Ecto neural progenitor cell (in vitro differentiated cells): Measurements from ENCODE around the gene DCLK1.

ENCODE experiments used
- DNase-seq: peaks from one replicate; pipeline ENCODE4 v3.0.0-alpha.2; 2018; ENCODE audit warnings: low spot score

The DCLK1 gene

DNA sequence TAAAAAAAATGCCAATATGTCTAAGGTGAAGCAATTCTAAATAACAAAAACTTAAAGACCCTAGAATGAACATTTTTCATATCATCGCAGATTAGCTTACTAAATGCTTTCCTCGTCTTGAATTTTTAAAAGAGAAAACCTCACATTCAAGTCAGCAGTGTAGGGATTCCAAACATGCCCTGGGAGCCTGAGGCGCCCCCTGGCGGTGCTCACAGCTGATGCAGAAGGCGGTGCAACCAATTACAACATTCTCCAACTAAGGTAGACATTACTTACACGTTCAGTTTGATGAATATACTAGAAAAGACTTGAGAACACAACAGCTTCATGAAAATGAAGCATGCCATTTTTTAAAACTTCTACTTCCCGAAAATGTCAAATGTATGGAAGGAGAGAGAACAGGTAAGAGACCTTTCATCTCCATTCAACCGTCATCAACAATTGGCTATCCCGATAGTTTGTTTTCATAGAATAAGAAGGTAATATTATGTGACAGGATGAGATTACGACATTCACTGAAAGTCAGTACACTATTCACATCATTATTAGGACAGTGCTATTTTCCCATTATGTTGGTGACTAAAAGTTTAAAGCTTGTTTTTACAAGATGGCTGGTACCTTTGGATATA lies 304.4 kb downstream of the DCLK1 start:
- no peak for DNase-seq

GRCh38 chr13:35824825-35825224 lies 306.4 kb downstream of the DCLK1 start:
- no peak for DNase-seq

- no peak for DNase-seq
Measured at GRCh38 chr13:35824395-35824794, 306.8 kb downstream of the DCLK1 start.

DNA sequence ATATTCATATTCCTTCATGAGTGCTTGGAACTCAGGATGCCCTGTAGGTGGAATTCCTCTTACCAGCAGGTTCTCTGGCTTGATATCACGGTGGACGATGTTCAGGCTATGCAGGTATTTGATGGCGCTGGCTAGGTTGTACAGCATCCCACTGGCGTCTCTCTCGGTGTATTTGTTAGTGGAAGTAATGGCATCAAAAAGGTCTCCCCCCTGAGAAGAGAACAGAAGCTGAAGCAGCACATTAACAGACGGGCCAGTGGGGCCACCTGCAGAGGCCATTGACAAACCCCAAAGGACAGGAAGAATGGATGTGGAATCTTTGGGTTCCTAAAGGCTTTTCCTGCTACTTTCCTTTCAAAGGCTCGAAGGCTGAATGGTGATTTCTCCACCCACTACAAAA lies 308.5 kb downstream of the DCLK1 start:
- DNase-seq: no peak

- no peak for DNase-seq
Measured at GRCh38 chr13:35818633-35819067, 312.5 kb downstream of the DCLK1 start.

DNA sequence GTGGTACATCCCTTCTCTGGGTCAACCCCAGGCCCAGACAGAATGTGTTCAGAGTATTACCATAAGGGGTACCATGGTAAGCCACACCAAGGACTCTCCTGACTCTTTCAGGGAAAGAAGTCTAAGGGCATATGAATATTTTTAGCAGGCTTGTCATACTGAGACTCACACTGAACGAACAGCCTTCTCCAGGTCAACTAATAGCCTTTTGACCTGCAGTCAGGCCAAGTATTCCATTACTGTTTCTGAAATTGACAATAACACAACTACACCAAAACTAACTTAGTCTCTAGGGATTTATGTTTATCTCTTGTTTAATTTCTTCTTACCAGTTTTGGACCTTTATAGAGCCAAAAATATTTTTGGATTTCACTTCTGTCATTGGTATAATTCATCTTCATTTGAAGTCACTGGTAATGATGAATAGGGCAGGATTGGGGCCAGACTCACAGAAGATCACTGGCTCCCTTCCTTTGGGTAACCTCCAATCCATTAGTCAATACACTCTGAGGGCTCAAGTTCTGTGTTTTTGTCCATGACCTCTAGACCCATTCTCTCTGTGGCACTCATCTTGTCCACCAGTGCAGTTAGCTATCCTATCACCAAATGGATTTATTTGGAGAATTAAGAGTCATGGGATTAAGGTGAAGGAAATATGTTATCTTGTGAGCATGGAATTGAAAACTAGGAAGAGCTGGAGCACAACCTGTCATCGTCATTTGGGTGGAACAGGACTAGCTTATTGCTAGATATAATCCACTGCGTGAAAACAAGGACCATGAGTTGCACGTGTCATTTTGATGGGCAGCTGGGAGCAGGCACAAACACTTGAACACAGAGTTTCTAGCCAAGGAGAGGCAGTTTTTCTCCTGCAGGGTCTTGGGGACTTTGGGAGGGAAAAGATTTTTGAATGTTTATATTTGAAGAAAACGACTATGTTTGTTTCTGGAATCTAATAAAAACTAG lies 313.3 kb downstream of the DCLK1 start:
- no peak for DNase-seq

GRCh38 chr13:35814605-35815011 lies 316.6 kb downstream of the DCLK1 start:
- DNase-seq: no peak

DNA sequence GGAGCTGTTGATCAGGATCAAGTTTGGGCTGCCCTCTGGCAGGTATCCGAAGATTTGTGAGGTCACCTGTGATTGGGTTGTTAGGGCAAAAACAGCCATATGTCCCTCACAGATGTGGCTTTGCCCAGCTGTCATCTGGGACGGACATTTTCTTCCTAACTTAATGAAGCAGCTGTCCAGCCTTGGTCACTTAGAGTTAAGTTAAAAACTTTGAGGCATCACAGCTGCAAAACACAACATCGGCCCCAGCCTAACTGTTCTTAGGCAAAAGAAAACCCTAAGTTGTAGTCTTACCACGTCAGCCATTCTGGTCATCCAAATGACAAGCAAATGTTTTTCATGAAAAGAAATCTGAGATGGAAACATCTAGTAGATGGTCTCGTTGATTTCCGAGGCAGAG lies 318.4 kb downstream of the DCLK1 start:
- DNase-seq: no peak

DNA sequence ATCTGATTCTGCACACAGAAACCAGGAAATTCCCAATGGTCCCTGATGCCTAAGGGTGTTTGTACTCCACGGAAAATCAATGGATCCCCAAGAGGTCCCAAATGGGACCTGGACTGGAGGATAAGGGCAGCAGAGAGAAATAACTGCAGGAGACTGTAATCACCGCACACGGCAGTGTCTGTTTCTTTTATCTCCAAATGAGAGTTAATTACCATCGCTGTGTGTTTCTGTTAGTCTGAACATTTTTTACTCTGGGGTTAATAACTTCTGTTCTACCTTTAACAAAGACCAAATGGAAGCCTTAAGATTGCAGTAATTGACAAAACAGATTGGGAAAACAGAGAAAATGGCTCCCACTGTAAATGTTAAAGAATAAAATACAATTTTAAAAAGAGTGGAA lies 320.9 kb downstream of the DCLK1 start:
- DNase-seq: no peak

- DNase-seq: no peak
Measured at GRCh38 chr13:35808846-35809245, 322.3 kb downstream of the DCLK1 start.

DNA sequence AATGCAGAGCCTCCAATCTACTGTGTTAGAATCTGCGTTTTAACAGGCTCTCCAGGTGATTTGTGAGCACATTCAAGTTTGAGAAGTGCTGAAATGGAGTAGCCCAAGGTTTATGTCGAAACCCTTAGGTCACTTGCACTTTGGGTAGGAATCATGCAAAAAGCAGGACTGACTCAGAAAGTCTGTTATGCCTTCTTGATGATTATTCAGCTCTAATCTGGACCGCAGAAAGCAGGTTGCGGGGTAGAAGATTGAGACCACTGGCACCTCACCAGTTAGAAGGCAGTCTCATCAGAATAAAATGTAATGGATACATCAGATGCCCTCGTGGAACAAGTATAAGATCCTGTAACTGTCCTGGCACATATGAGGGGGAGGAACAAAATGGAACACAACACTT lies 326.3 kb downstream of the DCLK1 start:
- no peak for DNase-seq

- DNase-seq: no peak
Measured at GRCh38 chr13:35797991-35798390, 333.2 kb downstream of the DCLK1 start.

- no peak for DNase-seq
Measured at GRCh38 chr13:35797244-35797643, 333.9 kb downstream of the DCLK1 start.

DNA sequence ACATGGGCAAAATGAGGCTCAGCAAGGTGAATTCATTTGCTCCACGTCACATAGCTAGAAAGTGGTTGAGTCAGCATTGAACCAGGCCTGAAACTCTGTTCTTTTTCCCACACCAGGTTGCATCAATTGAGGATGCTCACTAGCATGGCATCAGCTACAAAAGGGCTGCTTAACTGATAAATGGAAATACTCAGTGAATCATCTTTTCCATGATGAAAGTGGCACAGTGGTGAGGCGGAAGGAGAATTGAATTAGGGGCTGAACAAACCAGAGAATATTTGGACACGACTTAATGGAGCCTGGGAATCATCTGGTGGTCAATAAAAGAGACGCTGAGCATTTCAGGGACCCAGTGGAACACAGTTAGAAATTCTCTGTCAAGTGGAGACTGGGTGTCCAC lies 334.6 kb downstream of the DCLK1 start:
- no peak for DNase-seq

DNA sequence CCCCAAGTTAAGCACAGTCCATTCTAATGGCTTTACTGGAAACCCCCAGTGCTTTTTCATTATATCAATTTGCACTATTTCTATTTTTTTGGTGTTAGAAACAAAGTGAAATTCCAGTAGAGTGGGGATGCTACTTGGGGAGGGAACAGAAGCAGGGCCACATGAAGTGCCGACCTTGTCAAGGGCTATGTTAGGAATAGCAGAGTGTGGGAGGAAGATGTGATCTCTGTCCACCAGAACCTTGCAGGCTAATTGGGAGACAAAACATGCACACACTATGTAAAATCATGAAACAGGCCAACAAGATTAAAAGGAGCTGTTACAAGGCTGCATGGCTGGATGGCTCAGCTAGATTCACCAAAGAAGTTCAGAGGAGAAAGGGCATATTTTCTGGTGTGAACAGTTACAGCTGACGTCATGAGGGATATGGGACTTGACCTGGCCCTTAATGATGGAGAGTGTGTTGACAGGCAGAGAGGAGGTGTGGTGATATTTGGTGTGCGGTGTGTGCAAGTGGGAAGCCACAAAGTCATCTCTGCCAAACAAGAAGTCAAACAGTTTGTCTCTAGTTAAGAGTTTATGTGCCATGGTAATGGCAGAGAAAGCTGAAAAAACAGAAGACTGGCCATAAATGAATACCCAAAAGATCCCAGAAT lies 336.3 kb downstream of the DCLK1 start:
- no peak for DNase-seq

- no peak for DNase-seq
Measured at GRCh38 chr13:35793823-35794222, 337.4 kb downstream of the DCLK1 start.

DNA sequence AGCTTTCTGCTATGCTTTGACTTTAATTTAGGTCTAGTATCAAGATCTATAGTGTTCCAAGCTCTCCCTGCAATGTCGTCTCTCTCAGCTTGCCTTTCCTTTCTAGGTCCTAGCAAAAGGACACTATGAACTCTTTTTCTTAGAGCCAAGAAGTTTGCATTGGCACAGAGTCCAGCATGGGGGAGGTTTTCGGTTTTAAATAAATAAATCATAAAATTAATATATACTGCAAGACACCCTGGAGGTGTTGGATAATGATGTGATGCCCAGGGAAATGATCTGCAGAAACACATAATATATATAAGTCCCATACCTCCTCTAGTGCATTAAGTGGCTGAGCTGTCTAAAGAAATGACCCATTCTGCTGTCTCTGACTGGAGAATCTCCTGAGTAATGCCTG lies 338.3 kb downstream of the DCLK1 start:
- no peak for DNase-seq

DNA sequence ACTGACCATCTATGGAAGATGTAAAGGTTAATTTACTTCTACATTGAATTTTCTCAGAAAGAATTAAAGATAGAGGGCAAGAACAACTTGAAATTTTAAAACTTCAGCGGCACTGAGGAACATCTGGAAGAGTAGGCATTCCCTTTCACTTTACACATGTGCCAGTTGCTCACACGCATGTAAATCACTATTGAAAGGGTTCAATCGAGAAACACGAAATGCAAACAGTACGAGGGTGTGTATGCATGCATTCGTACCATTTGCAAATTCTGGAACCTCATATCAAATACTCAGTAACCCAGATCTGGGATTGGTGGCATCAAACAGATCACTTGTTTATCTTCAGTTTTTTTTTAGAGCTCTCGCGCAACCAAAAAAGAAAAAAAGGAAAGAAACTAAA lies 339.2 kb downstream of the DCLK1 start:
- DNase-seq: no peak

DNA sequence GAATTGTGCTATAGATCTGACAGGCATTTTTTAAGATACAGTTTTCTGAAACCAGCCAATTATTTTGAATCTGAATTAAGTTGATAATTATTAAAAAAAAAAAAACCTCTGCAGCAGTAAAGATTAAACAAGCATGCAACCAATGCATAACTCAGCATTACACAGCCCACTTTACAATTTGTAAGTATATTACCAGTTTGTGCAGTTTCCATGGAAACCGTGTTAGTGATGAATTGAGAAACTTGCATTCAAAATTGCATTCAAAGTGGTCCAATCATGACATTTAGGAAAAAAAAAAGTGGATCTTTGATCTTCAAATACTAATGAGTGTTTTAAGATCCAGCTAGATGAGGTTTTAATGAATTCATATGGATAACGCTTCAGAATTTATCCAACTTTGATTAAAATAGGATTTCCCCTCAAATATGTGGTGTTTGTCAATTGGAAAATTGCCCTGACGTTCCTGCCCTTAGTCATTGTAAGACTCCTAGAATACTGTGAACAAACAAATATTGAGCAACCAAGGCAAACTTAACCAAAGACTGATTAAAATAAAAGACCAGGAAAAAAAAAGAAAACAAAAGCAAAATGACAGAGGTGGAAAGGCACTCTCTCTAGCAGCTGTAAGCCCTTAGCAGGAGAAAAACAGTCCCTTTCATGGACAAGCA lies 339.9 kb downstream of the DCLK1 start:
- no peak for DNase-seq

GRCh38 chr13:35789335-35790165 lies 341.6 kb downstream of the DCLK1 start:
- DNase-seq: no peak

GRCh38 chr13:35787937-35788336 lies 343.2 kb downstream of the DCLK1 start:
- DNase-seq: no peak
